ENCODE data around the gene MED27. TPM values are rescaled to one million over a fixed set of nuclear protein-coding genes. Genes with fewer than 3 reads are reported as not detected.

Gene MED27
- total RNA-seq, 1 donor from 2014 or later = 17.9 TPM

GRCh38 chr9:131849391-131849790 lies 230.3 kb downstream of the MED27 start:
- ATAC-seq = no peak

GRCh38 chr9:131848570-131849160 lies 231.0 kb downstream of the MED27 start:
- no peak for ATAC-seq

- no peak for ATAC-seq
Observed at GRCh38 chr9:131847665-131848354, 231.9 kb downstream of the MED27 start.

DNA sequence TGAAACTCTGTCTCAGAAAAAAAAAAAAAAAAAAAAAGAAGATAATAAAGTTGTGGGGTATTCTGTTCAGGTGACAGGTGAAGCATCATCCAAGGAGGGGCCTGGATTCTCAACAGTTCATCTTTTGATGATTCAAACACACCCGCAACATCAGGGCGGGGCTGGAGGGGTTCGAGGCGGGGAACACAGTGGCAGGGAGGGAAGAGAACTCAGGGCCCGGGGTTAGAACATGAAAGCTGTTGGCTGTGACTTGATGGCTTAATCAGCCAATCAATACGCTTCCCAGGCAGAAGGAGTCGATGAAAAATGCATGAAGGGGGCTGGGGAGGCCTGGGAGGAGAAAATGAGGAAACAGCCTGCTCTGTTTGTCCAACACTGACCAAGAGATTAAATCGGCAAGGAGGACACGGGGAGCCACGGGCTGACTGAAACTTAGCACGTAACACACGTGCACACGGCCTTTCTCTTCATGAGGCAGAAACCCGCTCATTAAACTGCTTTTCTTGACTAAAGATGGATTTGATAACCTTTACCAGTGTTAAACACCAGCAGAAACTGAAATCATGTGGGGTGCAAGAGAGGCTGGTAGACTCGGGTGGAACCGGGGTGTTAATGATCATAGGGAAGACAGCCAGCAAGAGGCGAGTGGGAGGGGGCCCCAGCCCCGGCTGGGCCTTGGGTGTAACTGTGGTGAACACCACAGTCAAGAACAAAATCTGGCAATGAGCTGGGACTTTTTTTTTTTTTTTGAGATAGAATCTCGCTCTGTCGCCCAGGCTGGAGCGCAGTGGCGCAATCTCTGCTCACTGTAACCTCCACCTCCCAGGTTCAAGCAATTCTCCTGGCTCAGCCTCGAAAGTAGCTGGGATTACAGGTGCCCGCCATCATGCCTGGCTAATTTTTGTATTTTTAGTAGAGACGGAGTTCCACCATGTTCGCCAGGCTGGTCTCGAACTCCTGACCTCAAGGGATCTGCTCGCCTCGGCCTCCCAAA lies 234.1 kb downstream of the MED27 start:
- ATAC-seq = no peak

- no peak for ATAC-seq
Observed at GRCh38 chr9:131844745-131845118, 234.9 kb downstream of the MED27 start.

DNA sequence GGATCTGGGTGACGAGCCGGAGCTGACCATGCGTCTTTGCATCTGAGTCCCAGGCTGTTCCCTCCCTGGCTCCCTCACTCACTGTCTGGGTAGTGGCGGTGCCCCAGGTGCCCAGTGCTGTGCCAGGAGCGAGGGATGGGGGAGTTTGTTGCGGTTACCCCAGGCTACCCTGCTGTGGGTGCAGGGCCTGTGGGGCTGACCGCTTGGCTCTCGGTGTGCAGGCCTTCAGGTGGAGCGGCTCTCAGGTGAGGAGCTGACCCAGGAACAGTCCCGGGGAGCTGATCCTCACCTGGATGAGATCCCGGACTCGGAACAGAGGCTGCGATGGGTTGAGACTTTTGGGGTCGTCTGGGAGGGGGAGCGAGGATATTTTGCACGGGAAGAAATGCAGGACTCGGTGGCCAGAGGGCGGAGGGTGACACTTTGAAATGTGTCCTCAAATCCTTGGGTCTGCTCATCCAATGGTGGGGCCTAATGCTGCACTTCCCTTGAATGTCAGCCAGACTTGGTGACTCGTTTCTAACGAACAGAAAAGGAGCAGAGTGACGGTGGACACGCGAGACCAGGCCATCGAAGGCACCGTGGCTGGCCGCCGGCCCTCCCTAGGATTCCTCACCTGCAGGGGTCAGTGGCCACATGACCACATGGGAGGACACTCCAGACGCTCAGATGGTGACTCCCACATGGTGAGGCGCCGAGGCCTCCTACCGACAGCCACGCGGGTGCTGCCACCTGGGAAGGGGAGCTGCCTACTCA lies 235.5 kb downstream of the MED27 start:
- no peak for ATAC-seq

GRCh38 chr9:131841765-131842318 lies 237.8 kb downstream of the MED27 start:
- ATAC-seq = no peak

GRCh38 chr9:131840751-131841702 lies 238.6 kb downstream of the MED27 start:
- ATAC-seq = peak; percentile 7

GRCh38 chr9:131840220-131840619 lies 239.4 kb downstream of the MED27 start:
- ATAC-seq = no peak

DNA sequence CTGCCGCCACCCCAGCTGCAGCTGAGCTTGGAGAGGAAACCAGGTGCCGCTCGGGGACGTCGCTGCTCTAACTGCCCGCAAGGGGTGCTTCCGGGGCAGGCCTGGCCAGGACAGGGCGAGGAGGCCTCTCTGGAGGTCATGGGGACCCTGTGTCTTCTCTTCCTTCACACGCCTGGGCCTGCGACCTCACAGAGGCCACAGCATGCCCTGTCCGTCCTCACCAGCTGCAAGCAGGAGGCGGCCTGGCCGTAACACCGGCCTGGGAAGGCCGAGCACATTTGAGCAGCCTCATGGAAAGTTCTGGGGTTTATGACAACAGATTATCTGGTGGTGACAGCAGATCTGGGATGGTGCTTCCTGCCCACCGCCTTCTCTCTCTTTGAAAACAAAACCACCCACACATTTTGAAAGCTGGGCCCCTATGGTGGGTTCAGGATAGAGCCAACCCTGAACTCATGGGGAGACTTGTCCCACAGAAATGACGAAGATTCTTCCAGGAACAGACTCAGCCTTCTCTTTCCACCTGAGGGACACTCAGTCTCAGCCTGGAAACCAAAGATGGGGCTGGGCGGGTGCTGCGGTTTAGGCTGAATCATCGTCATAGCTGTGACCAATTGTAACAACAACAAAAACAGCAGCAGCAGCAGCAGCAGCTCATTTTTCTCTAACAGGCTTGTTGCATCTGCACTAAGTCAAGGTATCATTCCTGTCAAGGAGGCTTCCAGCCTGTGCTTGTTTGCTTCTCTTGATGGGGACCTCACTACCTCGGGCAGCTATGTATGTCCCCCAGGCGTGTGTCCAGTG lies 240.2 kb downstream of the MED27 start:
- peak; percentile 53 for ATAC-seq

DNA sequence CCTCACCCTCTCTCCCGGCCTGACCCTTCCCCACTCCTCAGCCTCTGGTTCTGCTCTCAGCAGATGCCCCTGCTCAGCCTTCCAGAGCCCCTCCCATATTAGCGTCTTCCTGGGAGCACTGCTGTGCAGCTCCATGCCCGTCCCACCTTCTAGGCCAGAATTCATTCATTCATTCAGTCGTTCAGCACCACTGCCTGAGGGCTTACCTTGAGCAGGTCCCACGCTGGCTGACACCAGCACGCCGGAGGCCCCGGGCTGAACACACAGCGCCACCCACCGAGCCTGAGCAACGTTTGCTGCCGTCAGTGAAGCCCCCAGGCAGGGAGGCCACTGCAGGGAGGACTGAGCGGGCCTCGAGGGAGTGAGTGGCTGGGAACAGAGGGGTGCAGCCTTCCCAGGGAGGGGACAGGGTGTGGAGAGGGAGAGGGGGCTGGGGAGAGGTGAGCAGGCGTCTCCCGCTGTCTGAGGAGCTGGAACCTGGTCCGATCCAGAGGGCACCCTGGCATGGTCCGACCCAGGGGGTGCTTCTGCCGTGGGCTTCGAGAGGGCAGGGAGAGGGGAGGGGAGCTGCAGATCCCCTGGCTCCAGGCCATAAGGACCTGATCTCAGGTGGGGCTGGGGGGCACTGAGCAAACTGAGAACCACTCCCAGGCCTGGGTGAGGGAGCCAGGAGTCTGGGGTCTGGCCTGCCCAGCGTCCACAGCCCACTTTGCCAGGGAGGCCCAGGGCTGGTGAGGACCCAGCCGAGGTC lies 241.0 kb downstream of the MED27 start:
- ATAC-seq = no peak

GRCh38 chr9:131837836-131838235 lies 241.8 kb downstream of the MED27 start:
- ATAC-seq = no peak

DNA sequence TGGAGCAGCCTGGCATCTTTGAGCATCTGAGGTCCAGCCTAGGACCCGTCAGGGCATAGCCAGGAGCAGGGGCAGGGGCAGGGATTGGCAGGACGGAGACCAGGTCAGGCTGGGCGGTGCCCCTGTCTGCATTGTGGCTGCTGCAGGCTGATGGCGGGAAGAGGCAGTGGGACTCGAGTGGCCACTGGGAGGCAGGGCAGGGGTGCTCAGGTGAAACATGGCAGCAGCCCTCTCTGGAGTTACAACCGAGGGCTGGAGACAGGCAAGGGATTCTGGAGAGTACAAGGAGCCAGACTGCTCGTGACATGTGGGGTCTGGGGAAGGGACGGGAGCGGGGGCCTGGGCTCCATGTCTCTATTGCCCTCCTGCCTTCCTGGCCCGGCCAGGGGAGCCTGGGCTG lies 242.4 kb downstream of the MED27 start:
- no peak for ATAC-seq

DNA sequence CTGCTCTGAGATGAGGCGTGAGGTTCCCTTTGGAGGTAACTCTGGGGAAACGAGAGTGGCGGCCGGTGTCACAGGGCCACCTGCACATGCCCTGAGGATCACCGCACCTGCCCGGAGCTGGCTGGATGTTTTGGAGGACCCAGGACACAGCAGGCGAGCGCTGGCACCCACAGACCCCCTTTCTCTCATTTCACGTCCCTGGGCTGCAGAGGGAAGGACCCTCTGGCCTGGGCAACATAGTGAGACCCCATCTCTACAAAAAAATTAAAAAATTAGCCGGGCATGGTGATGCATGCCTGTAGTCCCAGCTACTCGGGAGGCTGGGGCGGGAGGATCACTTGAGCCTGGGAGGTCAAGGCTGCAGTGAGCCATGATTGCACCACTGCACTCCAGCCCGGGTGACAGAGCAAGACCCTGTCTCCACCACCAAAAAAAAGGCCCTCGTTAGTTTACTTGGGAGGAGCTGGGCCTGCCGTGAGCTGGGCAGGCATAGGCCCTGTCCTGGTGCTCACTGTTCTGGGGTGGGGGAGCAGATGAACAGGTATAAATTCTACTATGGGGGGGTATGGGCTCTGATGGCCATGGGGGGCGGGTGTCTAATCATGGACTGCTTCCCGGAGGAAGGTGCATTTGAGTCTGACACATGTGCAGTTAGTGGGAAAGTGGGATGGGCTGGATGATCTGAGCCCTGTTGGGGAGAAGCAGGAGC lies 242.9 kb downstream of the MED27 start:
- no peak for ATAC-seq

GRCh38 chr9:131836021-131836420 lies 243.6 kb downstream of the MED27 start:
- ATAC-seq = no peak

DNA sequence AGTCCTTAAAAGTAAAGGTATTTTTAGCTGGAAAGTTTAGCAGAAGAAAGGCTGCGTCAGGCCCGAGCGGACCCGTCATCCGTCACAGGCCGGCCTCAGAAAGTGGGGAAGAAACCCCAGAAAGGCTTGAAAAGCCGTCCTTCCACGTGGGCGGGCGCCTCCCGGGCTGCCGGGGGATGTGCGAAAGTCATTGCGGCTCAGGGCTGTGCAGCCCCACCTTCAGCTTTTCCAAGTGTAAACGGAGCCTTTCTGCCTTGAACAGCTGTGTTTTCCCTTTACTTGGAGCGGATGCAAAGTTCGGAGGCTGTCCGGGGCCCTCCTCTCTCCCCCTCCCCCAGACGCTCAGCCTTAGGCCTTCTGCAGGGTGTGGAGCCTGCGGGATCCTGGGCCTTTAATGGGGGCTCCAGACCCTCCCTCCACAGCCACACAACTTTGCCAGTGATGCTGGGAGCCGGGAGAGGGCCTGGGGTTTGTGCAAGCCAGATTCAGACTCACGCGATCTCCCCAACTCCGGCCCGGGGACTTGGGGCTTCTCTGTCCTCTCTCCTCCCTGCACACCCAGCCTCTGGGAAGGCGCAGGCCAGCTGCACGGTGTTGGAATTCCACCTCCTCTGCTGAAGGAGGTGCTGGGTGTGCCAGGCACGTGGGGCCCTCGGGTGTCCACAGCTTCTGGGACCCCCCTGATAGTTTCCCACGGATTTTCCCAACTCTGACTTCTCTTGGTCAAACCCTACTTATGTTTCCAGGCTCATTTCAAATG lies 244.3 kb downstream of the MED27 start:
- ATAC-seq = no peak

DNA sequence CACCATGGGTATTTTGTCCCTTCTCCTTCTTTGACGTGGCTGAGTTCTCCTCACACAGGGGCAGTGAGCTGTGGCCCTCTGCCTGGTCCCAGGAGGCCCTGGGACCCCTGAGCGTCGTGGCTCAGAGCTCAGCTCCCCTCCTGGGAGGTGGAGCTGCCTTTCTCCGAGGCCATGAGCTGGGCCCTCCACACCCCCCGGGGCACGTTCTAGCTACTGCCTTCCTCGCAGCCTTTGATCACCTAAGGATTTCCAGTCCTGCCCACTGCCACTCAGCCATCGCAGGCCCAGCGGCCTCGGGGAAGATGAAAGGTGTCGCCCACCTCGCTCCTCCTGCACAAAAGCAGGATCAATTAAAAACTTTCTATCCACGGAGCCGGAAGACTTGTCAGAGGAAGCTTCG lies 244.9 kb downstream of the MED27 start:
- no peak for ATAC-seq

- ATAC-seq = no peak
Observed at GRCh38 chr9:131833906-131834305, 245.8 kb downstream of the MED27 start.

Data from esophagus mucosa (tissue), 1 donor.